Measurements from ENCODE around the gene PDE7B. TPM values are rescaled to one million over a fixed set of nuclear protein-coding genes. Genes with fewer than 3 reads are reported as not detected.
A peak's percentile ranks its signal among the peaks of the same experiment; 100 is the strongest.

PDE7B gene
- total RNA-seq, 3 donors from 2014 or later = 2.1 to 4.0 (median 2.2) TPM

- intact Hi-C loops (cut with DNase I, micrococcal nuclease) = no loop called here
- no peak for DNase-seq
- H3K9me3 ChIP-seq = no peaks in the 10 kb centered on the region
- no peak for ATAC-seq
- TF ChIP-seq, protein P1, sequence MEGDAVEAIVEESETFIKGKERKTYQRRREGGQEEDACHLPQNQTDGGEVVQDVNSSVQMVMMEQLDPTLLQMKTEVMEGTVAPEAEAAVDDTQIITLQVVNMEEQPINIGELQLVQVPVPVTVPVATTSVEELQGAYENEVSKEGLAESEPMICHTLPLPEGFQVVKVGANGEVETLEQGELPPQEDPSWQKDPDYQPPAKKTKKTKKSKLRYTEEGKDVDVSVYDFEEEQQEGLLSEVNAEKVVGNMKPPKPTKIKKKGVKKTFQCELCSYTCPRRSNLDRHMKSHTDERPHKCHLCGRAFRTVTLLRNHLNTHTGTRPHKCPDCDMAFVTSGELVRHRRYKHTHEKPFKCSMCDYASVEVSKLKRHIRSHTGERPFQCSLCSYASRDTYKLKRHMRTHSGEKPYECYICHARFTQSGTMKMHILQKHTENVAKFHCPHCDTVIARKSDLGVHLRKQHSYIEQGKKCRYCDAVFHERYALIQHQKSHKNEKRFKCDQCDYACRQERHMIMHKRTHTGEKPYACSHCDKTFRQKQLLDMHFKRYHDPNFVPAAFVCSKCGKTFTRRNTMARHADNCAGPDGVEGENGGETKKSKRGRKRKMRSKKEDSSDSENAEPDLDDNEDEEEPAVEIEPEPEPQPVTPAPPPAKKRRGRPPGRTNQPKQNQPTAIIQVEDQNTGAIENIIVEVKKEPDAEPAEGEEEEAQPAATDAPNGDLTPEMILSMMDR (IDR thresholded peaks at IDR 0.05) = no peak
- no peaks in the 10 kb centered on the region for H3K36me3 ChIP-seq (ENCODE audit: low read depth)
- H3K4me3 ChIP-seq = no peak overlapping the region
- H3K4me1 ChIP-seq (ENCODE audit: low read depth) = no peaks in the 10 kb centered on the region
Observed at GRCh38 chr6:136025736-136026135, 174.2 kb downstream of the PDE7B start.

DNA sequence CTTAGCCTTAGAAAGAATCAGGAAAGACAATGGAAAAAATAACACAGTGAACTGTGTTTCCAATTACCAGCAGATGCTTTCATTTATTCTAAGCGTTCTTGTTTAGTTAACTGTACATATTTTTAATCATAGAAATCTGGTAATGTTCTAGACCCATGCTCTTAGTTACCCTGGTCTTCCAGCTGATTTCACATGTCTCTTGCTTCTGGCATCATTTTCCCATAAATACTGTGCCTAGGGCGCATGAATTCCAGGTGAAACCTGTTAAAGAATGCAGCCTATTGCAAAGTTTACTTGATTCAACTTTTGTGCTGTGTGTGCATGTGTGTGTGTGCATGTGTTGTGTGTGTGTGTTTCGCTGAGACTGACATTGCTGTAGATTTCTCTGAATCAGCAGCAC is 178.6 kb downstream of the PDE7B start:
- Histone ChIP-seq H3K4me1 (ENCODE audit: low read depth) (no peaks in the 10 kb centered on the region), H3K4me3 (no peak overlapping the region), H3K36me3 (ENCODE audit: low read depth) (no peaks in the 10 kb centered on the region), H3K9me3 (no peaks in the 10 kb centered on the region)
- intact Hi-C loops (cut with DNase I, micrococcal nuclease) = no loop called here
- no peak for ATAC-seq
- TF ChIP-seq, protein P1 (IDR thresholded peaks at IDR 0.05) = no peak
- no peak for DNase-seq

DNA sequence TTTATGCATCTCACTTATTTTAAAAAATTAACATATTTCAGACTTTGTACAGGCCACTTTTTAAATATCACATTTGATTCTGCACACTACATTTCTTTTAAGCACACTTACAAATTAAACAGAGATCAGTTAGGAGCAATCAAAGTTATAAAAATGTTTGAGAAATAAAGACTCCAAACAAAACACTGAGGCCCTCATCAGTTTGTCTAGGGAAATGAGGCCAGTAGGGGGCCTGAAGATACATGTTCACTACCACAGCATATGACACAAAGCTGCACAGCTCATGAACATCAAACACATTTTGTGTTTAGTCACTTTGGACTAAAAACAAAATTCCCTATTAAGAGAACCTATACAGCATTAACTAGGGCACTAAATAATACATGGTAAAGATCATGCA is 180.5 kb downstream of the PDE7B start:
- Histone ChIP-seq H3K36me3 (ENCODE audit: low read depth) (no peaks in the 10 kb centered on the region), H3K4me1 (ENCODE audit: low read depth) (no peaks in the 10 kb centered on the region), H3K9me3 (no peaks in the 10 kb centered on the region), H3K4me3 (no peak overlapping the region)
- TF ChIP-seq, protein P1 (IDR thresholded peaks at IDR 0.05) = no peak
- peak in 1 of 3 donors; percentile 39 for DNase-seq
- intact Hi-C loops (cut with DNase I, micrococcal nuclease) = no loop called here
- ATAC-seq = no peak

DNA sequence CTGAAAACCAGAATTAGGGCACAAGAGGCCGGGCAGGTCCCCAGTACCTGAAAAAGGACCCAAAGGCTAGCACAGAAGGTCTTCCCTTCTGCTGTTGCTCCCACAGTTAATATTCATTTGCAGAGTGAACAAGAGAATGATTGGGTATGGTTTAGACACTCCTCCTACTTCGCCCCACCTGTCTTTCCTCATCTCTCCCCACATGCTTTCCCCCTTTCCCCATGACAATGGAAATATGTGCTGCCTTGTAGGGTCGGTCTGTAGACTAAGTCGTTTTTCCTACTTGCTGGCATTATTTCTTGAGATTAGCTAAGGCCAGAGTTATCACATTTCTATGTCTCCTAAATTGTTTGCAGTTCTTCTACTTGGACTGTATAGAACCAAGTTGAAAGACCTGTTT is 181.9 kb downstream of the PDE7B start:
- intact Hi-C loops (cut with DNase I, micrococcal nuclease) = no loop called here
- DNase-seq = no peak
- Histone ChIP-seq H3K4me1 (ENCODE audit: low read depth) (no peaks in the 10 kb centered on the region), H3K4me3 (no peak overlapping the region), H3K36me3 (ENCODE audit: low read depth) (no peaks in the 10 kb centered on the region), H3K9me3 (no peaks in the 10 kb centered on the region)
- TF ChIP-seq, protein P1 (IDR thresholded peaks at IDR 0.05) = no peak
- ATAC-seq = no peak

DNA sequence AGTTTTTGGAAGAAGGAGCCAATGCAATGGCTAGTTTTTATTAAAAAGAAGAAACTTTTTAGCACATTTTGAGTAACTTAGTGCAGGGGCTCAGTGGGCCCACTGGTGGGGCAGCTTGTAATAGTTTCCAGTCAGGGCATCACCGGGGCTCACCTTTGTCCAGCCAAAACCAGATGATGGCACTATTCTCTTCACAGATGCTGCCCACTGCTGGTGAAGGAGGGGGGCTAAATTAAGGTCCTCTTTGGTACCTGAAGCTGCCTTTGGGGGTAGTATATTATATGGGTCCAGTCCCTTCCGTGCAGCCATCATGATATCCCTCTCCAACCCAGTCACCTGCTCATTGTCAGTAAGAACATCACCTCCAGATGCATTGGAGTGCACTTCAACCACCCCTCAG is 182.9 kb downstream of the PDE7B start:
- ATAC-seq = no peak
- Histone ChIP-seq H3K9me3 (no peaks in the 10 kb centered on the region), H3K36me3 (ENCODE audit: low read depth) (no peaks in the 10 kb centered on the region), H3K4me3 (no peak overlapping the region), H3K4me1 (ENCODE audit: low read depth) (no peaks in the 10 kb centered on the region)
- TF ChIP-seq, protein P1 (IDR thresholded peaks at IDR 0.05) = no peak
- intact Hi-C loops (cut with DNase I, micrococcal nuclease) = no loop called here
- DNase-seq = no peak

Data from mucosa of descending colon (tissue), 3 donors.